ENCODE results near the gene MYH3.

- TF ChIP-seq CTCF (IDR thresholded peaks at IDR 0.05 in 8 of 11, conservative IDR thresholded peaks at IDR 0.05 in 3 of 11) (no peak), POLR2AphosphoS5 (IDR thresholded peaks at IDR 0.05) (no peak), POLR2A (IDR thresholded peaks at IDR 0.05) (no peak)
Observed at GRCh38 chr17:10629706-10630105, 27.4 kb downstream of the MYH3 start.

Data from spleen (tissue), 7 donors.